Fibroblast of mammary gland (primary cell): ENCODE results near the gene CSMD2.

Source experiments
- DNase-seq: peaks from one replicate; pipeline ENCODE4 v3.0.0-alpha.2; 2010; ENCODE audit warnings: low read depth
- H3K4me3 ChIP-seq: 2 replicates; pipeline ENCODE4 v1.5.1; 2011; ENCODE audit warnings: low read depth, mild to moderate bottlenecking, low read length, moderate library complexity; ENCODE audit not compliant: control insufficient read depth
- TF ChIP-seq, protein P1 (sequence below): conservative IDR thresholded peaks from 2 replicates; pipeline ENCODE4 v1.5.1; 2011; ENCODE audit warnings: low read depth, low read length, inconsistent platforms; ENCODE audit not compliant: control insufficient read depth, insufficient read depth

Gene CSMD2

DNA sequence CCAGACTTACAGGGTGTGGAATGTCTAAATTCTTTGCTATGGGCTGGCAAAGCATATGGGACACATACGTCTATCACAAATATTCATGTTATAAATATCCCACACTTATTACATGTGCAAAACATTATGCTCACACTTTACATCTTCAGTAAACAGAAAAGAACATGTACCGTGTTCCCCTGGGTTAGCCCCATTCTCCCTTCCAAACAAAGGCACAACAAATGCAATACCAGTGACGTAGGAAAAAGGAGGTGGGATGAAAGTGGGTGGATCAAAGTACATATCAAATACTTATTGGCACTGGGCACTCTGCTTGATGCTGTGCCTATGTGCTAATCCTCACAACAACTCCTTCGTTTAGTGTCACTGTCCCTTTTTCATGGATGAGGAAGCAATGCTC is 521.8 kb downstream of the CSMD2 start:
- TF ChIP-seq, protein P1, sequence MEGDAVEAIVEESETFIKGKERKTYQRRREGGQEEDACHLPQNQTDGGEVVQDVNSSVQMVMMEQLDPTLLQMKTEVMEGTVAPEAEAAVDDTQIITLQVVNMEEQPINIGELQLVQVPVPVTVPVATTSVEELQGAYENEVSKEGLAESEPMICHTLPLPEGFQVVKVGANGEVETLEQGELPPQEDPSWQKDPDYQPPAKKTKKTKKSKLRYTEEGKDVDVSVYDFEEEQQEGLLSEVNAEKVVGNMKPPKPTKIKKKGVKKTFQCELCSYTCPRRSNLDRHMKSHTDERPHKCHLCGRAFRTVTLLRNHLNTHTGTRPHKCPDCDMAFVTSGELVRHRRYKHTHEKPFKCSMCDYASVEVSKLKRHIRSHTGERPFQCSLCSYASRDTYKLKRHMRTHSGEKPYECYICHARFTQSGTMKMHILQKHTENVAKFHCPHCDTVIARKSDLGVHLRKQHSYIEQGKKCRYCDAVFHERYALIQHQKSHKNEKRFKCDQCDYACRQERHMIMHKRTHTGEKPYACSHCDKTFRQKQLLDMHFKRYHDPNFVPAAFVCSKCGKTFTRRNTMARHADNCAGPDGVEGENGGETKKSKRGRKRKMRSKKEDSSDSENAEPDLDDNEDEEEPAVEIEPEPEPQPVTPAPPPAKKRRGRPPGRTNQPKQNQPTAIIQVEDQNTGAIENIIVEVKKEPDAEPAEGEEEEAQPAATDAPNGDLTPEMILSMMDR = no peak
- no peak overlapping the region for H3K4me3 ChIP-seq
- DNase-seq = no peak

DNA sequence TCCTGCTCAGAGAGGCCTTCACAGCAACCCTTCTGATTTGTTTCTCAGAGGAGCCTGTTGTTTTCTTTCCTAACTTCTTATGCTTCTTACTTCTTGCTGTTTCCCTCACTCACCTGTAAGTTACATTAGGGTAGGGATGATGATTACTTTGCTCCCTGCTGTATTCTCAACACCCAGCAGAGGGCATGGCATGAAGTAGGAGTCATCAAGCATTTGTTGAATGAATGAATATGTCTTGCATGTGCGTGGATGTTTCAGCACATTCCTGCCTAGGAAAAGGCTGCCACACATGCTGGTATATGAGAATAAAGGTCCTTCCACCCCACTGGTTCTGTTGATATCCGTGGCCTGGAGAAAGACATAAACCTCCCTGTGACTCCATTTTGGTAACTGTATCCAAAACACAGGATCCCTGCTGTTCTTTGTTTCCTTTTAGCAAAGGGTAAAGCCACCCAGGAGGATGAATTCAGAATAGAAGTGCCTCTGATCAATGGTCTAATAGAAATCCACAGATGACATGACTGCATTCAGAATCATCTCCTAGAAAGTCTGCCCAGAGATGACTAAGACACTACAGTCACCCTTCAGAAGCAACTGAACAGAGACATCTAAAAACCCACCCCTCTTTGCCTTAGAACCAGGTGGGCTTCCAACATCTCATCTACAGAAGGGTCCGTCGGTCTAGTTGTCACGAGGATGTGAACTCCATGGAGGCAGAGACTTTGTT is 523.8 kb downstream of the CSMD2 start:
- peak; percentile 17 for DNase-seq
- no peak overlapping the region for H3K4me3 ChIP-seq
- TF ChIP-seq, protein P1 = peak; percentile 37

GRCh38 chr1:33640114-33640660 is 524.8 kb downstream of the CSMD2 start:
- peak; percentile 1 for DNase-seq
- TF ChIP-seq, protein P1 = no peak

DNA sequence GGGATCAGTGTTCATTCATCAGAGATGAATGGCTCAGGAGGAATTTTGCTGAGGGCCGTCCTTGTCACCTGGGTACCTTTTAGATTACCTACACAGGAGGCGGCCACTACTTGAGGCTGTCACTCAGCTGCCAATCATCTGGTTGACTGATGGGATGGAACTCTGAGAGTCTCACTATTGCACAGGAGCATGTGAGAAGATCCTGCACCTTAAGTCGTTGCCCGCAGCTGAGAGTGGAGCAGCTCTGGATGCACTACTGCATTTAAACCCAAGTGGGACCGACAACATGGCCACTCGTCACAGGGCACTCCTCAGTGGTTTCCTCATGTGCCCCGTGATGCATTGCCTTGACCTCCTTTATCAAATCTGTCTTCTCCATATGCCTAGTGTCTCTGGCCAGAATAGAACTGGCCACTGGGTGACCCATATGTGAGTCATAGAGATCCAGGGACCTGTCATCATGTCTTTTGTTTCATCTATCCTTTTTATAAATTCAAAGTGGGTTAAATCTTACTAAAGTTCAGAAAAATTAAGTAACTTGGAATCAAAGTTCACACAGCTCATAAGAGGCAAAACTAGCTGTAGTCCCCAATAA is 527.1 kb downstream of the CSMD2 start:
- peak; percentile 41 for DNase-seq
- H3K4me3 ChIP-seq = no peak overlapping the region
- TF ChIP-seq, protein P1 = no peak

More at GRCh38 chr1:33640114-33640660, 524.8 kb downstream of the CSMD2 start:
- H3K4me3 ChIP-seq = no peak overlapping the region

- TF ChIP-seq, protein P1 = no peak
- no peak overlapping the region for H3K4me3 ChIP-seq
- DNase-seq = no peak
Measured at GRCh38 chr1:33636209-33636608, 528.8 kb downstream of the CSMD2 start.

GRCh38 chr1:33635336-33636012 is 529.6 kb downstream of the CSMD2 start:
- no peak for DNase-seq
- no peak overlapping the region for H3K4me3 ChIP-seq
- TF ChIP-seq, protein P1 = no peak
